Loucy (cell line): ENCODE data around the gene LSM3.

ENCODE experiments used
- EZH2phosphoT487 ChIP-seq: fragments of 200-600 bp; IDR thresholded peaks from 2 replicates; pipeline ENCODE4 v1.6.1; 2018; ENCODE audit warnings: antibody characterized with exemption, mild to moderate bottlenecking, moderate library complexity, borderline replicate concordance
- TF ChIP-seq, protein P1 (sequence below): fragments of 200-600 bp; sonication (generic); conservative IDR thresholded peaks from 2 replicates; pipeline ENCODE4 v1.5.1; 2014; ENCODE audit warnings: mild to moderate bottlenecking, antibody characterized with exemption, low read length

DNA sequence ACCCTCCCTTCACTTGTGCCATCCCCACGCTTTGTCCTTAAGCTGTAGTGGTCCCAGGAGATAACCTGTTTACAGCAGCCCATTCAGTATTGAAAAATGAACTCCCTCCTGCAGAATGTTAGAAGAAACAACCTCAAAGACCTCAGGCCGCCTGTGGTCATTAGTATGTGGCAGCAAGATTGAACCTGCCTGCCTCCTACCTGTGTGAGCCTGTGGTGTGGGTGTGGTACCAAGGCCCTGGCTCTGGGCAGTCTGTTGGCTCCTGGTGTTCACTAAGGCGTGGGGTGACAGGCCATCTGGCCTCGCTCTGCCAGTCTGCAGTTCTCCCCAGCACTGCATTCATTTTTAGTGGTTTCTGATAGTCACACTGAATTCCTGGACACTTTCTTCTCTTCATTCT is 21.0 kb downstream of the LSM3 start:
- TF ChIP-seq, protein P1, sequence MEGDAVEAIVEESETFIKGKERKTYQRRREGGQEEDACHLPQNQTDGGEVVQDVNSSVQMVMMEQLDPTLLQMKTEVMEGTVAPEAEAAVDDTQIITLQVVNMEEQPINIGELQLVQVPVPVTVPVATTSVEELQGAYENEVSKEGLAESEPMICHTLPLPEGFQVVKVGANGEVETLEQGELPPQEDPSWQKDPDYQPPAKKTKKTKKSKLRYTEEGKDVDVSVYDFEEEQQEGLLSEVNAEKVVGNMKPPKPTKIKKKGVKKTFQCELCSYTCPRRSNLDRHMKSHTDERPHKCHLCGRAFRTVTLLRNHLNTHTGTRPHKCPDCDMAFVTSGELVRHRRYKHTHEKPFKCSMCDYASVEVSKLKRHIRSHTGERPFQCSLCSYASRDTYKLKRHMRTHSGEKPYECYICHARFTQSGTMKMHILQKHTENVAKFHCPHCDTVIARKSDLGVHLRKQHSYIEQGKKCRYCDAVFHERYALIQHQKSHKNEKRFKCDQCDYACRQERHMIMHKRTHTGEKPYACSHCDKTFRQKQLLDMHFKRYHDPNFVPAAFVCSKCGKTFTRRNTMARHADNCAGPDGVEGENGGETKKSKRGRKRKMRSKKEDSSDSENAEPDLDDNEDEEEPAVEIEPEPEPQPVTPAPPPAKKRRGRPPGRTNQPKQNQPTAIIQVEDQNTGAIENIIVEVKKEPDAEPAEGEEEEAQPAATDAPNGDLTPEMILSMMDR: no peak
- no peak for TF ChIP-seq EZH2phosphoT487
